SK-N-SH (cell line): Measurements from ENCODE around the gene PCGF1. TPM values are rescaled to one million over a fixed set of nuclear protein-coding genes. Genes with fewer than 3 reads are reported as not detected.

Source experiments
- CTCF ChIA-PET: fragments of 300-600, 350-600 bp; formaldehyde crosslinking; extraction: SDS; loops from one replicate; lab custom pipeline; 2021; lab: Yijun Ruan, JAX
- POLR2A ChIA-PET: fragments of 350-600 bp; sonication (Branson Sonifier 250); formaldehyde crosslinking; extraction: SDS; loops from one replicate; lab custom pipeline; 2020; ENCODE audit warnings: antibody characterized with exemption, inconsistent platforms; lab: Yijun Ruan, JAX
- DNase-seq: peaks from one replicate; pipeline ENCODE4 v3.0.0; 2012
- H2AFZ ChIP-seq: fragments of 200-600 bp; sonication (generic); 2 replicates; pipeline ENCODE4 v1.8.1; 2016; ENCODE audit warnings: antibody characterized with exemption, mild to moderate bottlenecking, low read depth
- H3F3A ChIP-seq: fragments of 200-600 bp; sonication (generic); replicated peaks from 2 replicates; pipeline ENCODE3; 2016; ENCODE audit warnings: antibody characterized with exemption, mild to moderate bottlenecking; ENCODE audit not compliant: insufficient read depth
- H3K27ac ChIP-seq, 2 experiments: fragments of 200-500 bp in 1 of 2; fragments of 200-600 bp in 1 of 2; sonication (Bioruptor generic) in 1 of 2; sonication (generic), shearing (Covaris generic) in 1 of 2; 2 replicates each; pipeline versions ENCODE4 v1.5.1 to v1.6.1; 2014 to 2016; ENCODE audit warnings: low read depth in 2 of 2, inconsistent platforms in 1 of 2, low read length in 1 of 2, mild to moderate bottlenecking in 1 of 2, mixed read lengths in 1 of 2
- H3K27me3 ChIP-seq: fragments of 200-600 bp; sonication (generic), shearing (Covaris generic); 2 replicates; pipeline ENCODE4 v1.6.1; 2016; ENCODE audit warnings: mixed run types; ENCODE audit not compliant: insufficient read depth
- H3K36me3 ChIP-seq, 2 experiments: fragments of 200-500 bp in 1 of 2; fragments of 200-600 bp in 1 of 2; sonication (Bioruptor generic) in 1 of 2; sonication (generic) in 1 of 2; replicated peaks in 1 of 2; 2 replicates each; pipeline versions ENCODE3 to v1.5.1; 2014 to 2016; ENCODE audit warnings: low read length in 1 of 2, mild to moderate bottlenecking in 1 of 2; ENCODE audit not compliant: insufficient read depth in 2 of 2, control insufficient read depth in 1 of 2
- H3K4me1 ChIP-seq, 2 experiments: fragments of 200-500 bp in 1 of 2; fragments of 200-600 bp in 1 of 2; sonication (Bioruptor generic) in 1 of 2; sonication (generic), shearing (Covaris generic) in 1 of 2; 2 replicates each; pipeline versions ENCODE4 v1.5.1 to v1.6.1; 2014 to 2016; ENCODE audit warnings: low read depth in 1 of 2, low read length in 1 of 2, mixed run types in 1 of 2; ENCODE audit not compliant: insufficient read depth in 2 of 2, control insufficient read depth in 1 of 2
- H3K4me2 ChIP-seq: fragments of 200-600 bp; sonication (generic), shearing (Covaris generic); 2 replicates; pipeline ENCODE4 v1.6.1; 2017; ENCODE audit warnings: mixed run types
- H3K4me3 ChIP-seq, 2 experiments: fragments of 200-500 bp in 1 of 2; fragments of 200-600 bp in 1 of 2; sonication (Bioruptor generic) in 1 of 2; sonication (generic), shearing (Covaris generic) in 1 of 2; 2 replicates each; pipeline versions ENCODE4 v1.5.1 to v1.8.1; 2014 to 2016; ENCODE audit warnings: low read depth in 2 of 2, inconsistent platforms in 1 of 2, low read length in 1 of 2, mild to moderate bottlenecking in 1 of 2, mixed read lengths in 1 of 2, moderate library complexity in 1 of 2
- H3K79me2 ChIP-seq: fragments of 200-600 bp; sonication (generic); 2 replicates; pipeline ENCODE4 v1.8.1; 2017; ENCODE audit warnings: mild to moderate bottlenecking; ENCODE audit not compliant: insufficient read depth
- H3K9ac ChIP-seq: fragments of 200-600 bp; sonication (generic); 2 replicates; pipeline ENCODE4 v1.6.1; 2017; ENCODE audit warnings: mixed run types
- H3K9me2 ChIP-seq: fragments of 200-600 bp; sonication (generic); 2 replicates; pipeline ENCODE4 v1.6.1; 2017; ENCODE audit warnings: mixed run types
- H3K9me3 ChIP-seq: fragments of 200-600 bp; sonication (generic); 2 replicates; pipeline ENCODE4 v1.6.1; 2017; ENCODE audit warnings: mixed run types, mild to moderate bottlenecking, moderate library complexity
- H4K20me1 ChIP-seq: fragments of 200-600 bp; sonication (generic); 2 replicates; pipeline ENCODE4 v1.6.1; 2017; ENCODE audit warnings: mild to moderate bottlenecking, mixed run types; ENCODE audit not compliant: insufficient read depth
- CHD2 ChIP-seq: fragments of 150-350 bp; IDR thresholded peaks from 2 replicates; pipeline ENCODE4 v1.6.1; 2018; ENCODE audit warnings: low read length; ENCODE audit not compliant: partially characterized antibody
- ELF1 ChIP-seq: IDR thresholded peaks from 2 replicates; pipeline ENCODE4 v1.4.0; 2012
- EP300 ChIP-seq, 2 experiments: IDR thresholded peaks; 2 replicates each; pipeline versions ENCODE4 v1.4.0 to v1.6.1; 2012; ENCODE audit warnings: borderline replicate concordance in 1 of 2, low read depth in 1 of 2, low read length in 1 of 2
- FOSL2 ChIP-seq: IDR thresholded peaks from 2 replicates; pipeline ENCODE4 v1.4.0; 2012; ENCODE audit warnings: low read depth, mild to moderate bottlenecking, moderate library complexity, borderline replicate concordance
- FOXJ3 ChIP-seq: sonication (generic); formaldehyde crosslinking; IDR thresholded peaks from 2 replicates; pipeline ENCODE4 v1.5.1; 2020; ENCODE audit warnings: mild to moderate bottlenecking, missing genetic modification reagents
- FOXM1 ChIP-seq: IDR thresholded peaks from 2 replicates; pipeline ENCODE4 v1.4.0; 2012; ENCODE audit warnings: low read depth, mild to moderate bottlenecking
- MEF2A ChIP-seq: IDR thresholded peaks from 2 replicates; pipeline ENCODE4 v1.4.0; 2012; ENCODE audit warnings: low read depth, borderline replicate concordance
- NRF1 ChIP-seq: IDR thresholded peaks from 2 replicates; pipeline ENCODE4 v1.6.1; 2012; ENCODE audit warnings: low read depth, mild to moderate bottlenecking, low read length
- POLR2AphosphoS5 ChIP-seq: IDR thresholded peaks from 2 replicates; pipeline ENCODE4 v1.6.1; 2012; ENCODE audit warnings: low read depth, low read length
- RAD21 ChIP-seq: IDR thresholded peaks from 2 replicates; pipeline ENCODE4 v1.6.1; 2012; ENCODE audit warnings: mild to moderate bottlenecking, low read length
- RCOR1 ChIP-seq: fragments of 150-350 bp; IDR thresholded peaks from 2 replicates; pipeline ENCODE4 v1.6.1; 2017; ENCODE audit warnings: antibody characterized with exemption, low read length
- RXRA ChIP-seq: IDR thresholded peaks from 2 replicates; pipeline ENCODE4 v1.4.0; 2012; ENCODE audit warnings: low read depth, mild to moderate bottlenecking, borderline replicate concordance
- SIN3A ChIP-seq: IDR thresholded peaks from 2 replicates; pipeline ENCODE4 v1.6.1; 2012; ENCODE audit warnings: low read depth, mild to moderate bottlenecking, low read length, moderate library complexity, borderline replicate concordance
- SMC3 ChIP-seq: IDR thresholded peaks from 2 replicates; pipeline ENCODE4 v1.6.1; 2012; ENCODE audit warnings: low read depth, low read length, improper control_type of control experiment
- TAF1 ChIP-seq: IDR thresholded peaks from 2 replicates; pipeline ENCODE4 v1.6.1; 2012; ENCODE audit warnings: low read depth, mild to moderate bottlenecking, low read length, moderate library complexity, borderline replicate concordance
- TCF12 ChIP-seq: IDR thresholded peaks from 2 replicates; pipeline ENCODE4 v1.4.0; 2012
- YY1 ChIP-seq: IDR thresholded peaks from 2 replicates; pipeline ENCODE4 v1.4.0; 2012; ENCODE audit warnings: low read depth, mild to moderate bottlenecking
- WGBS: methylation state at CpG from one replicate; pipeline ENCODE4 v1.1.6; 2017; ENCODE audit warnings: low lambda C conversion rate; 5-methylcytosine and 5-hydroxymethylcytosine counted together
- polyA plus RNA-seq, 3 experiments: library from polyadenylated mRNA; depleted of rRNA; stranded (reverse); fragments of >200 nt; gene quantifications; 2 replicates each; pipeline ENCODE4 v1.2.3, GENCODE V29; 2012
- TF ChIP-seq, protein P1 (sequence below): fragments of 150-350 bp; IDR thresholded peaks from 2 replicates; pipeline ENCODE4 v1.6.1; 2016; ENCODE audit warnings: mild to moderate bottlenecking, low read depth, low read length
- TF ChIP-seq, protein P2 (sequence below): IDR thresholded peaks from 2 replicates; pipeline ENCODE4 v1.4.0; 2012; ENCODE audit warnings: low read depth, borderline replicate concordance
- TF ChIP-seq, protein P3 (sequence below): fragments of 150-350 bp; IDR thresholded peaks from 2 replicates; pipeline ENCODE4 v1.6.1; 2017; ENCODE audit warnings: antibody characterized with exemption, low read length, low read depth, borderline replicate concordance
- TF ChIP-seq, protein P4 (sequence below): IDR thresholded peaks from 2 replicates; pipeline ENCODE4; 2012
- TF ChIP-seq, protein P5 (sequence below): IDR thresholded peaks from 2 replicates; pipeline ENCODE4 v1.6.1; 2012; ENCODE audit warnings: mild to moderate bottlenecking, low read depth, low read length, moderate library complexity

The PCGF1 gene
- polyA plus RNA-seq, 1 of the 3 experiments (the other 2 are of a cell fraction), result 44.9 TPM

DNA sequence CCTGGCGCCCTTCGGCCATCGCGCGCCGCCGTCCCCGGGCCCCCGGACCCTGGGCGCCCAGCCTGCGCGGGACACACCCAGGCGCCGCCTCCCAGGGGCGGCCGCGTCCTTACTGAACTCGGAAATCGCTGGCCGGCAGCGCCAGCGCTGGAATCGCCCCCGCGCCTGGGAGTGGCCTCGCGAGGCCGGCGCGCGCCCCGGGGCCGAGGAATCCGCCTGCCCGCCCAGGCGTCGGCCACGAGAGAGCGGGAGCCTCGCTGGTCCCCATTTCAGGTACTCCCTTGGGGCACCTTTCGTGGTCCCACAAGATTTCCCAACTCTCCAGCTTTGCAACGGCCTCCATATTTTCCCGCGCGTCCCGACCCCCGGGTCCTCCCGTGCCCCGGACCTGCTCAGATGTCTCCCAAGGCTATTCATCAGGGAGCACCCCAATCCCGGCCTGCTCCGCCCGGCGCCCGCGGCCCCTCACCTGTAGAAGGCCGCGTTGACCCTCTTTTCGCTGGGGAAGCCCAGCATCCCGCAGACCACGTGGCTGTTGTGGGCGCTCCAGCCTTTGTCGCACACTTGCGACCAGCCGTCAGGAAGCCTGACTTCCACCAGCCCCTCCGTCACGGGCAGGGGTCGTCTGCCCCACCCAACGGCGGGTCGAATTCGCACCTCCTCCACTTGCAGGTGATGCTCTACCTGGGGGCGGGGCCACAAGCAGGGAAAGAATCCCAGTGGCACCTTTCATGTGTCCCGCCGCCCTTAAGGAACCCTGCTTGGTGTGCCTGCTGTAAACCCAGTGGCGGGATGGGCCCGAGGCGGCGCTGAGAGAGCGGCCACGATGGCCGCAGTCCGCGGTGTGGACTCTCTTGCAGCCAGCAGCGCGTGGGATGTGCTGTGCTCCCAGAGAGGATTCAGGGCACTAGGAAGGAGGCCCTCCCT is 41.7 kb upstream of the PCGF1 start:
- Histone ChIP-seq H3F3A (peaks cover 19% of the 10 kb centered on the region), H3K4me1 (peaks cover 9 to 37% of the 10 kb centered on the region in 2 experiments; a peak in 3 of 4 replicates), H3K4me2 (peak overlapping the region; percentile 91), H3K9ac (peak overlapping the region; percentile 52; the same call in 1 of the 2 replicates), H3K36me3 (peaks cover 6 to 15% of the 10 kb centered on the region in 2 experiments), H4K20me1 (no peaks in the 10 kb centered on the region), H3K9me2 (no peaks in the 10 kb centered on the region), H3K79me2 (peaks cover 46% of the 10 kb centered on the region), H2AFZ (peak overlapping the region; percentile 57; the same call in 1 of the 2 replicates), H3K9me3 (no peaks in the 10 kb centered on the region), H3K27me3 (no peaks in the 10 kb centered on the region), H3K4me3 (peak overlapping the region; percentile 52 to 60), H3K27ac (peak overlapping the region in 1 of 2 experiments; percentile 77; a peak in 2 of 4 replicates)
- POLR2A ChIA-PET, result interaction anchor here (0.5 to 1.0 kb wide), 2 partner anchors 30 to 1888 kb away, joined by 3 read pairs; no protein-coding TSS in a partner anchor
- WGBS, result 20% methylated on average over 32 of the region's 85 CpGs
- peak; percentile 92 for DNase-seq
- CTCF ChIA-PET, result interaction anchor here (1.0 to 3.2 kb wide), 4 partner anchors 17 to 37 kb away, joined by 3 to 19 read pairs (median 5); no protein-coding TSS in a partner anchor
- TF ChIP-seq RCOR1, result no peak
- no peak for TF ChIP-seq CHD2
- no peak for TF ChIP-seq FOXJ3 (CRISPR knock-in tag)
- no peak for TF ChIP-seq YY1
- no peak for TF ChIP-seq TCF12
- no peak for TF ChIP-seq RAD21
- TF ChIP-seq, protein P1, sequence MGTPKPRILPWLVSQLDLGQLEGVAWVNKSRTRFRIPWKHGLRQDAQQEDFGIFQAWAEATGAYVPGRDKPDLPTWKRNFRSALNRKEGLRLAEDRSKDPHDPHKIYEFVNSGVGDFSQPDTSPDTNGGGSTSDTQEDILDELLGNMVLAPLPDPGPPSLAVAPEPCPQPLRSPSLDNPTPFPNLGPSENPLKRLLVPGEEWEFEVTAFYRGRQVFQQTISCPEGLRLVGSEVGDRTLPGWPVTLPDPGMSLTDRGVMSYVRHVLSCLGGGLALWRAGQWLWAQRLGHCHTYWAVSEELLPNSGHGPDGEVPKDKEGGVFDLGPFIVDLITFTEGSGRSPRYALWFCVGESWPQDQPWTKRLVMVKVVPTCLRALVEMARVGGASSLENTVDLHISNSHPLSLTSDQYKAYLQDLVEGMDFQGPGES, result no peak
- TF ChIP-seq NRF1, result peak; percentile 51
- no peak for TF ChIP-seq EP300 (IDR thresholded peaks at IDR 0.05; ENCODE audit: borderline replicate concordance in 1 of 2, low read depth in 1 of 2, low read length in 1 of 2)
- TF ChIP-seq, protein P2, sequence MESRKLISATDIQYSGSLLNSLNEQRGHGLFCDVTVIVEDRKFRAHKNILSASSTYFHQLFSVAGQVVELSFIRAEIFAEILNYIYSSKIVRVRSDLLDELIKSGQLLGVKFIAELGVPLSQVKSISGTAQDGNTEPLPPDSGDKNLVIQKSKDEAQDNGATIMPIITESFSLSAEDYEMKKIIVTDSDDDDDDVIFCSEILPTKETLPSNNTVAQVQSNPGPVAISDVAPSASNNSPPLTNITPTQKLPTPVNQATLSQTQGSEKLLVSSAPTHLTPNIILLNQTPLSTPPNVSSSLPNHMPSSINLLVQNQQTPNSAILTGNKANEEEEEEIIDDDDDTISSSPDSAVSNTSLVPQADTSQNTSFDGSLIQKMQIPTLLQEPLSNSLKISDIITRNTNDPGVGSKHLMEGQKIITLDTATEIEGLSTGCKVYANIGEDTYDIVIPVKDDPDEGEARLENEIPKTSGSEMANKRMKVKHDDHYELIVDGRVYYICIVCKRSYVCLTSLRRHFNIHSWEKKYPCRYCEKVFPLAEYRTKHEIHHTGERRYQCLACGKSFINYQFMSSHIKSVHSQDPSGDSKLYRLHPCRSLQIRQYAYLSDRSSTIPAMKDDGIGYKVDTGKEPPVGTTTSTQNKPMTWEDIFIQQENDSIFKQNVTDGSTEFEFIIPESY, result no peak
- TF ChIP-seq, protein P3, sequence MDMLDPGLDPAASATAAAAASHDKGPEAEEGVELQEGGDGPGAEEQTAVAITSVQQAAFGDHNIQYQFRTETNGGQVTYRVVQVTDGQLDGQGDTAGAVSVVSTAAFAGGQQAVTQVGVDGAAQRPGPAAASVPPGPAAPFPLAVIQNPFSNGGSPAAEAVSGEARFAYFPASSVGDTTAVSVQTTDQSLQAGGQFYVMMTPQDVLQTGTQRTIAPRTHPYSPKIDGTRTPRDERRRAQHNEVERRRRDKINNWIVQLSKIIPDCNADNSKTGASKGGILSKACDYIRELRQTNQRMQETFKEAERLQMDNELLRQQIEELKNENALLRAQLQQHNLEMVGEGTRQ, result no peak
- TF ChIP-seq SMC3, result no peak
- TF ChIP-seq MEF2A, result no peak
- TF ChIP-seq, protein P4, sequence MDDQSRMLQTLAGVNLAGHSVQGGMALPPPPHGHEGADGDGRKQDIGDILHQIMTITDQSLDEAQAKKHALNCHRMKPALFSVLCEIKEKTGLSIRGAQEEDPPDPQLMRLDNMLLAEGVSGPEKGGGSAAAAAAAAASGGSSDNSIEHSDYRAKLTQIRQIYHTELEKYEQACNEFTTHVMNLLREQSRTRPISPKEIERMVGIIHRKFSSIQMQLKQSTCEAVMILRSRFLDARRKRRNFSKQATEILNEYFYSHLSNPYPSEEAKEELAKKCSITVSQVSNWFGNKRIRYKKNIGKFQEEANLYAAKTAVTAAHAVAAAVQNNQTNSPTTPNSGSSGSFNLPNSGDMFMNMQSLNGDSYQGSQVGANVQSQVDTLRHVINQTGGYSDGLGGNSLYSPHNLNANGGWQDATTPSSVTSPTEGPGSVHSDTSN, result no peak
- TF ChIP-seq, protein P5, sequence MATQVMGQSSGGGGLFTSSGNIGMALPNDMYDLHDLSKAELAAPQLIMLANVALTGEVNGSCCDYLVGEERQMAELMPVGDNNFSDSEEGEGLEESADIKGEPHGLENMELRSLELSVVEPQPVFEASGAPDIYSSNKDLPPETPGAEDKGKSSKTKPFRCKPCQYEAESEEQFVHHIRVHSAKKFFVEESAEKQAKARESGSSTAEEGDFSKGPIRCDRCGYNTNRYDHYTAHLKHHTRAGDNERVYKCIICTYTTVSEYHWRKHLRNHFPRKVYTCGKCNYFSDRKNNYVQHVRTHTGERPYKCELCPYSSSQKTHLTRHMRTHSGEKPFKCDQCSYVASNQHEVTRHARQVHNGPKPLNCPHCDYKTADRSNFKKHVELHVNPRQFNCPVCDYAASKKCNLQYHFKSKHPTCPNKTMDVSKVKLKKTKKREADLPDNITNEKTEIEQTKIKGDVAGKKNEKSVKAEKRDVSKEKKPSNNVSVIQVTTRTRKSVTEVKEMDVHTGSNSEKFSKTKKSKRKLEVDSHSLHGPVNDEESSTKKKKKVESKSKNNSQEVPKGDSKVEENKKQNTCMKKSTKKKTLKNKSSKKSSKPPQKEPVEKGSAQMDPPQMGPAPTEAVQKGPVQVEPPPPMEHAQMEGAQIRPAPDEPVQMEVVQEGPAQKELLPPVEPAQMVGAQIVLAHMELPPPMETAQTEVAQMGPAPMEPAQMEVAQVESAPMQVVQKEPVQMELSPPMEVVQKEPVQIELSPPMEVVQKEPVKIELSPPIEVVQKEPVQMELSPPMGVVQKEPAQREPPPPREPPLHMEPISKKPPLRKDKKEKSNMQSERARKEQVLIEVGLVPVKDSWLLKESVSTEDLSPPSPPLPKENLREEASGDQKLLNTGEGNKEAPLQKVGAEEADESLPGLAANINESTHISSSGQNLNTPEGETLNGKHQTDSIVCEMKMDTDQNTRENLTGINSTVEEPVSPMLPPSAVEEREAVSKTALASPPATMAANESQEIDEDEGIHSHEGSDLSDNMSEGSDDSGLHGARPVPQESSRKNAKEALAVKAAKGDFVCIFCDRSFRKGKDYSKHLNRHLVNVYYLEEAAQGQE, result no peak
- TF ChIP-seq TAF1, result 0 out of 2 replicates have a peak, but pooled peaks have one; percentile 17
- no peak for TF ChIP-seq ELF1
- TF ChIP-seq FOXM1, result no peak
- TF ChIP-seq POLR2AphosphoS5, result peak; percentile 38; the same call in 1 of the 2 replicates
- TF ChIP-seq RXRA, result no peak
- TF ChIP-seq SIN3A, result no peak
- TF ChIP-seq FOSL2, result no peak
